Lung microvascular endothelial cell (primary cell): ENCODE measurements around the gene ABCC1. TPM values are rescaled to one million over a fixed set of nuclear protein-coding genes. Genes with fewer than 3 reads are reported as not detected.
"Not testable (repeated sequence)": the region's sequence is repeated elsewhere in the genome, so short reads cannot be mapped to it uniquely, and the experiment has no call there.

Source experiments
- DNase-seq, 2 donors: peaks; one replicate each; pipeline versions ENCODE4 v3.0.0 to v3.0.0-alpha.2; 2010; ENCODE audit warnings: low read depth in 2 of 2
- total RNA-seq: library from RNA; depleted of rRNA; stranded (reverse); fragments of >200 nt; gene quantifications from 2 replicates; pipeline ENCODE4 v1.2.1, GENCODE V29; 2014

The ABCC1 gene
- total RNA-seq, 1 donor from 2014 or later = 25.4 TPM

- DNase-seq = no peak
These were observed 205.0 kb downstream of the ABCC1 start for GRCh38 chr16:16154281-16154951.

GRCh38 chr16:16155234-16155633 is 205.8 kb downstream of the ABCC1 start:
- DNase-seq = no peak

GRCh38 chr16:16157166-16157565 is 207.8 kb downstream of the ABCC1 start:
- no peak for DNase-seq

- DNase-seq = no peak
These were observed 208.8 kb downstream of the ABCC1 start for GRCh38 chr16:16158082-16158658.

- DNase-seq = no peak
These were observed 209.4 kb downstream of the ABCC1 start for GRCh38 chr16:16158741-16159374.

GRCh38 chr16:16159662-16160061 is 210.2 kb downstream of the ABCC1 start:
- DNase-seq = no peak

- DNase-seq = no peak
These were observed 211.9 kb downstream of the ABCC1 start for GRCh38 chr16:16161319-16161718.

- not testable (repeated sequence) for DNase-seq
These were observed 212.4 kb downstream of the ABCC1 start for GRCh38 chr16:16161840-16162239.

GRCh38 chr16:16162591-16162990 is 213.2 kb downstream of the ABCC1 start:
- no peak for DNase-seq

GRCh38 chr16:16163109-16163508 is 213.7 kb downstream of the ABCC1 start:
- no peak for DNase-seq

- DNase-seq = no peak
These were observed 214.2 kb downstream of the ABCC1 start for GRCh38 chr16:16163571-16163970.

- no peak for DNase-seq
These were observed 214.8 kb downstream of the ABCC1 start for GRCh38 chr16:16164243-16164642.

- no peak for DNase-seq
These were observed 216.7 kb downstream of the ABCC1 start for GRCh38 chr16:16166085-16166484.

- no peak for DNase-seq
These were observed 217.5 kb downstream of the ABCC1 start for GRCh38 chr16:16166949-16167348.

GRCh38 chr16:16167927-16168326 is 218.5 kb downstream of the ABCC1 start:
- DNase-seq = no peak

- no peak for DNase-seq
These were observed 219.0 kb downstream of the ABCC1 start for GRCh38 chr16:16168431-16168830.

- no peak for DNase-seq
These were observed 220.2 kb downstream of the ABCC1 start for GRCh38 chr16:16169615-16170014.

GRCh38 chr16:16171332-16171919 is 222.0 kb downstream of the ABCC1 start:
- DNase-seq = no peak

GRCh38 chr16:16172991-16173390 is 223.6 kb downstream of the ABCC1 start:
- DNase-seq = no peak

GRCh38 chr16:16175296-16175695 is 225.9 kb downstream of the ABCC1 start:
- DNase-seq = no peak

GRCh38 chr16:16176328-16176727 is 226.9 kb downstream of the ABCC1 start:
- no peak for DNase-seq

- no peak for DNase-seq
These were observed 229.2 kb downstream of the ABCC1 start for GRCh38 chr16:16178455-16179162.
